Measurements from ENCODE around the gene LDB2. TPM values are rescaled to one million over a fixed set of nuclear protein-coding genes. Genes with fewer than 3 reads are reported as not detected.

Gene LDB2
- total RNA-seq, 1 experiment from 2014 or later = not detected

DNA sequence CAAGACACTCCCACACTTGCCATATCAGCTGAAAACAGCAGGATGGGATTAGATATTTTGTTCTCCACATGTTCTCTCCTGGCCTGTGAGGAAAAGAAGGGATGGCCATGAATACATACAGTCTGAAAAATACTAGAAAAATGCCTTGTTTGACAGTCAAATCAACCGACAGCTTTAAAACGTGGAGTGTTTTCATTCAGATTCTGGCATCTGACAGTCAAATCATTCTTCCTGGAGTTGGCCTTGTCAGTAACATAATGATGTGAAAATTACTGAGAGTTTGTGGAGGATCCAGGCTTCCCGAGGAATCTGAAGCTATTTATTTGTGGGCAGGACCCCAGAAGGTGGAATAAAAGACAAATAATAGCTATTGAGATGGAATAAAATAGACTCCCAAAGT, 188.2 kb downstream of the LDB2 start:
- intact Hi-C loops (cut with micrococcal nuclease; ENCODE audit: unreplicated experiment) = no loop called here
- no peak for TF ChIP-seq EZH2 (IDR thresholded peaks at IDR 0.05; ENCODE audit: low read depth)
- TF ChIP-seq, protein P1, sequence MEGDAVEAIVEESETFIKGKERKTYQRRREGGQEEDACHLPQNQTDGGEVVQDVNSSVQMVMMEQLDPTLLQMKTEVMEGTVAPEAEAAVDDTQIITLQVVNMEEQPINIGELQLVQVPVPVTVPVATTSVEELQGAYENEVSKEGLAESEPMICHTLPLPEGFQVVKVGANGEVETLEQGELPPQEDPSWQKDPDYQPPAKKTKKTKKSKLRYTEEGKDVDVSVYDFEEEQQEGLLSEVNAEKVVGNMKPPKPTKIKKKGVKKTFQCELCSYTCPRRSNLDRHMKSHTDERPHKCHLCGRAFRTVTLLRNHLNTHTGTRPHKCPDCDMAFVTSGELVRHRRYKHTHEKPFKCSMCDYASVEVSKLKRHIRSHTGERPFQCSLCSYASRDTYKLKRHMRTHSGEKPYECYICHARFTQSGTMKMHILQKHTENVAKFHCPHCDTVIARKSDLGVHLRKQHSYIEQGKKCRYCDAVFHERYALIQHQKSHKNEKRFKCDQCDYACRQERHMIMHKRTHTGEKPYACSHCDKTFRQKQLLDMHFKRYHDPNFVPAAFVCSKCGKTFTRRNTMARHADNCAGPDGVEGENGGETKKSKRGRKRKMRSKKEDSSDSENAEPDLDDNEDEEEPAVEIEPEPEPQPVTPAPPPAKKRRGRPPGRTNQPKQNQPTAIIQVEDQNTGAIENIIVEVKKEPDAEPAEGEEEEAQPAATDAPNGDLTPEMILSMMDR (conservative IDR thresholded peaks at IDR 0.05) = no peak
- H3K27me3 ChIP-seq (ENCODE audit: insufficient read depth, low read depth) = no peaks in the 10 kb centered on the region
- BruUV-seq (replicated peaks) = no TSS peak
- ChIA-PET POLR2A (ENCODE audit: unreplicated experiment) (no interaction called here), CTCF (interaction anchor here (0.6 kb wide), 1 partner anchor 24 kb away, joined by 3 read pairs; no protein-coding TSS in a partner anchor)
- no peaks in the 10 kb centered on the region for H3K79me2 ChIP-seq (ENCODE audit: low read depth)
- H2AFZ ChIP-seq = no peak overlapping the region
- no peak for DNase-seq
- no peak overlapping the region for H3K4me2 ChIP-seq
- H3K36me3 ChIP-seq (ENCODE audit: low read depth) = no peaks in the 10 kb centered on the region
- H3K27ac ChIP-seq = no peak overlapping the region
- no peak overlapping the region for H3K4me3 ChIP-seq
- no peaks in the 10 kb centered on the region for H3K9me2 ChIP-seq (ENCODE audit: insufficient read depth)
- H3K9me3 ChIP-seq (ENCODE audit: insufficient read depth, low read depth) = no peaks in the 10 kb centered on the region
- no peaks in the 10 kb centered on the region for H3F3A ChIP-seq (ENCODE audit: insufficient read depth, low read depth)
- H3K4me1 ChIP-seq (replicated peaks; ENCODE audit: insufficient read depth) = no peaks in the 10 kb centered on the region
- no peaks in the 10 kb centered on the region for H4K20me1 ChIP-seq (ENCODE audit: insufficient read depth)

- no peaks in the 10 kb centered on the region for H3K36me3 ChIP-seq (ENCODE audit: low read depth)
- CTCF ChIA-PET = no interaction called here
- no peaks in the 10 kb centered on the region for H4K20me1 ChIP-seq (ENCODE audit: insufficient read depth)
- H3K9me2 ChIP-seq (ENCODE audit: insufficient read depth) = no peaks in the 10 kb centered on the region
- no peaks in the 10 kb centered on the region for H3F3A ChIP-seq (ENCODE audit: insufficient read depth, low read depth)
- no peak overlapping the region for H3K4me2 ChIP-seq
- BruUV-seq (replicated peaks) = no TSS peak
- H3K4me3 ChIP-seq = no peak overlapping the region
- no peaks in the 10 kb centered on the region for H3K4me1 ChIP-seq (replicated peaks; ENCODE audit: insufficient read depth)
- no peak overlapping the region for H2AFZ ChIP-seq
- no peak for DNase-seq
- POLR2A ChIA-PET (ENCODE audit: unreplicated experiment) = no interaction called here
- intact Hi-C loops (cut with micrococcal nuclease; ENCODE audit: unreplicated experiment) = no loop called here
- no peaks in the 10 kb centered on the region for H3K79me2 ChIP-seq (ENCODE audit: low read depth)
- H3K27ac ChIP-seq = no peak overlapping the region
- no peaks in the 10 kb centered on the region for H3K27me3 ChIP-seq (ENCODE audit: insufficient read depth, low read depth)
- no peak for TF ChIP-seq EZH2 (IDR thresholded peaks at IDR 0.05; ENCODE audit: low read depth)
- TF ChIP-seq, protein P1 (conservative IDR thresholded peaks at IDR 0.05) = no peak
- no peaks in the 10 kb centered on the region for H3K9me3 ChIP-seq (ENCODE audit: insufficient read depth, low read depth)
Measured at GRCh38 chr4:16707874-16708273, 190.6 kb downstream of the LDB2 start.

GRCh38 chr4:16706251-16706650, 192.2 kb downstream of the LDB2 start:
- Histone ChIP-seq H3K27ac (no peak overlapping the region), H3K4me2 (no peak overlapping the region), H3K79me2 (ENCODE audit: low read depth) (no peaks in the 10 kb centered on the region), H4K20me1 (ENCODE audit: insufficient read depth) (no peaks in the 10 kb centered on the region), H3F3A (ENCODE audit: insufficient read depth, low read depth) (no peaks in the 10 kb centered on the region), H3K27me3 (ENCODE audit: insufficient read depth, low read depth) (no peaks in the 10 kb centered on the region), H3K4me3 (no peak overlapping the region), H2AFZ (no peak overlapping the region), H3K36me3 (ENCODE audit: low read depth) (no peaks in the 10 kb centered on the region), H3K9me3 (ENCODE audit: insufficient read depth, low read depth) (no peaks in the 10 kb centered on the region), H3K4me1 (replicated peaks; ENCODE audit: insufficient read depth) (no peaks in the 10 kb centered on the region), H3K9me2 (ENCODE audit: insufficient read depth) (no peaks in the 10 kb centered on the region)
- BruUV-seq (replicated peaks) = no TSS peak
- no peak for DNase-seq
- CTCF ChIA-PET = no interaction called here
- POLR2A ChIA-PET (ENCODE audit: unreplicated experiment) = no interaction called here
- intact Hi-C loops (cut with micrococcal nuclease; ENCODE audit: unreplicated experiment) = no loop called here
- no peak for TF ChIP-seq EZH2 (IDR thresholded peaks at IDR 0.05; ENCODE audit: low read depth)
- TF ChIP-seq, protein P1 (conservative IDR thresholded peaks at IDR 0.05) = no peak
